GM18526 (cell line): ENCODE data around the gene GRIP2.

Source experiments
- POLR2A ChIP-seq: IDR thresholded peaks from 3 replicates; pipeline ENCODE4 v1.6.1; 2011; ENCODE audit not compliant: insufficient read length; ENCODE audit errors: extremely low read depth

GRIP2 gene

DNA sequence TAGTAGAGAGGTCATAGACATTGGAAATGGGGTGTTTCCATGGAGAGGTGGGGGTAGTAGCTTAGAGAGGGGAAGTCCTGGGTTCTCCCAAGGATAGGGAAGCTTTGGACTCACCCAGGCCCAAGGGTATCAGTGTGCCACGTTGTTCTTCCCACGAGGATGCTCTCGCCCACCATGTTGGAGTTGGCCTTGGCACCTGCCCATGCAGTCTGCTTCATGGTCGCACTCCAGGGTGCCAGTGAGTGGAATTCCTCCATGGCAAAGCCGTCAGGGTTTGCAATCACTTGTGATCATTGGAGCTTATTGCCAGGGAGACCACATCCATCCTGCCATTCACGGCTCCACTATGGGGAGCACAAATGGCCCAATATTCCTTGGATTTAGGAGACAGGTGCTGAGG lies 60.6 kb downstream of the GRIP2 start:
- no peak for TF ChIP-seq POLR2A

DNA sequence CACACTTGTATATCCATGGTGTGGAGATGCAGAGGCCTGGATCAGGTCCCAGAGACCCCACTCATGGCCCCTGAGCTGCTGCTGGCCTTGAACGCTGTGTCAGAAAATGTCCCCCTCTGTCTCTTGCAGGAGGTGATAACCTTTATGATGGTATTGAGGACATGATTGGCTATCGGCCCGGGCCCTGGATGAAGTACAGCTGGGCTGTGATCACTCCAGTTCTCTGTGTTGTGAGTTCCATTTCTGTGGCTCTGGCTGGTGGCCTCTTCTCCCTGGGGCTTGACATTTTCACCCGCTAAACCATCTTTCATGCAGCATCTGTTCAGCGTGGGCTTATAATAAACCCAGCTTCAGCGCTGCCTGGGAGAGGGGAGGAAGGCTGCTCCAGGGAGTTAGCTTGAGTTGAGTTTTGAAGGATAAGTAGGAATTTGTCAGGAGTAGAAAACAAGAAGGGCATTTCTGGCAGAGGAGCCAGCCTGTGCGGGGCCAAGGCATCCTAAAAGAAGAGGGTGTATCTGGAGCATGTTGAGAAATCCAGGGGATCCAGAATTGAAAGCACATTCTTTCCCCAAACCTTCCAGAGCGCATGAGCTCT lies 61.1 kb downstream of the GRIP2 start:
- no peak for TF ChIP-seq POLR2A

DNA sequence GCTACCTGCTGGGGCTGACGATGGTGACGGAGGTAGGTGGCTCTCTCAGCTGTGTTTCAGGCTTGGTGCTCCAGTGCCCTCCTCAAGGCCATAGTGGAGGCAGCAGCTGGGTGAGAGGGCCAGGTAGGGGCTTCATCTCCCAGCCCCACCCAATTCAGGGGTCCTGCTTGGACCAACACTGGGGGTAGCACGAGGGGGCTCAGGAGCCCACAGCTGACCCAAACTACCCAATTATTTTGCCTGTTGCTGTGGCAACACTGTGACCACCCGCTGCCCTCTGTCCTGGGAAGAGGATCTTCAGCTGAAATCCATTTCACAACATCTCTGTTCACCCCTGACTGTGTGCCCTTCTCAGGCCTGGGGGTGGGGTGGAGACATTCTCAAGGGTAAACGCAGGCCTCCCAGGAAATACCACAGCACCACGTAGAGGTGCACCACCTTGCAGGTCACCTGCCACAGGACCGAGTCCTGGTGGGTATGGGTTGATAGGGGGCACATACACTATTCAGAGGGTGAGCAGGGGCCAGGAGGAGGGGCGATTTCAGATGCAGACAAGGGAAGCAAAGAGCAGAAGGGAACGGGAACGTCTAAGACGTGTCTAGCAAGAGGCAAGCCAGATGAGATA lies 62.7 kb downstream of the GRIP2 start:
- no peak for TF ChIP-seq POLR2A

DNA sequence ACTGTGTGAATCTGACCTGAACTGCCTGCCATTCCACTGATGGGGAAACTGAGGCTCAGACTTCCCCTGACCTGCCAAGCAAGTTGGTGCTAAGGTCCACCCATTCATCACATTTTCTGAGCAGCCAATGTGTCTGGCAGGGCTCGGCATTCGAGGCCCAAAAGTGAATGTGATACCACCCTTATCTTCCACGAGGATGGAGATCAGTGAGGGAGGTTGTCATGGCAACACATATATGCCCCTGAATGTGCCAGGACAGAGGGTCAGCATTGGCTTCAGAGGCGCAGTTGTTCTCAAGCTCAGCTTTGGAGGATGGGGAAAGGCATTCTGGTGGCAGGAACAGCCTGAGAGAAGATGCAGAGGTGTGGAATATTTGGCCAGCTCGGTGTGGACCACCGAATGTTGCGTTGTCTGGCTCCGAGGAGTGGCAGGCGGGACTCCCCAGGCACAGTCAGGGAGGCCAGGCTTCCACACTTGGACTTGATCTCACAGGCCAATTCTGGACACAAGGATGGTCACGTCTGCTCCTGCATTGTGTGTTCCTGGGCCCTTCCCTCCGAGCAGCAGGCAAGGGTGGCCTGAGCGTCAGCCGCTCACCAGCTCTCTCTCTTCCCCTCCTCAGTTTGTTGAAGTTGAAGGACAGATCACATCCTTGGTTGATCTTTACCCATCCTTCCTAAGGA lies 63.4 kb downstream of the GRIP2 start:
- no peak for TF ChIP-seq POLR2A

DNA sequence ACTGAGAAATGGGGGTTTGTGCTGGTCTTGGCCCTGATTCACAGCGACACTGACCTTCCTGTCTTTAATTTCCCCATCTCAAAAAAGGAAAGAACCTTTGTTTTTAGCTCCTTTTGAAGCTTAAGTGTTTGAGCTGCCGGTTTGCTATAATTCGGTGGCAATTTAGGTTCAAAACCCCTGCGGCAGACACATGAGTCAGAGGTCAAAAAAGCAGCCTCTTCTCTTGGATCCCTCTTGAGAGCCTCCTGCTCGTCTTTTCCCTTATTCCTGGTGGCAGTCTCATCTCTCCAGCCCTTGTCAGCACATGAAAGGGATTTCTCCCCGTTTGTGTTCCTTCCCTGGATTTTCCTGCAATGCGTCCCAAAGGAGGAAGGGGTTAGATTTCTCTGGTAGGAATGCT lies 64.5 kb downstream of the GRIP2 start:
- no peak for TF ChIP-seq POLR2A

DNA sequence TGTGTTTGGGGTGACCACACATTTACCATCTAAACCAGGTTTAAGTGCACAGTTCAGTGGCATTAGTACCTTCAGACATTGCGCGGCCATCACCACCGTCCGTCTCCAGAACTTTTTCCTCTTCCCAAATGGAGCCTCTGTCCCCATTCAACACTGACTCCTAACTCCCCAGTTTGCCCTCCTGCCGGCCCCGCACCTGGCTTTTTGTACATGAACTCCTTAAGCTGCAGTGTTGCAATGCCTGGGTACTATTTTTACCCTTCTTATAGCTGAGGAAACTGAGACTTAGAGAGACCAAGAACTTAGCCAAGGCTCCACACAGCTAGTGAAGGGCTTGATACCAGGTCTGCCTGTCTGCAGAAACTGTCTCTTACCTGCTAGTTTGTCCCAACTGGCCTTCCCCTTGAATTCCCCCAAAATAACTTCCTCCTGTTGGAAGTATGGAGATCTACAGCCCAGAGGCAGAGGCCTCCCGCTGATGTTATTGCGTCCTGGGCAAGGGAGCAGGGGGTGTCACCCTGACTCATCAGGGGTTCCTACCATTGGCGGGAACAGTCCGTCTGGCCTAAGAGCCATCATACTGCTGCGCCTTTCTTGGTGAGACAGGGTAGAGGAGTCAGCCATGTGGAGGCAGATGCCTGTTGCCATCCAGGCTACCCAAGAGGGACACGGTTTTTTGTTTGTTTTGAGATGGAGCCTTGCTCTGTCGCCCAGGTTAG lies 65.6 kb downstream of the GRIP2 start:
- TF ChIP-seq POLR2A = no peak

DNA sequence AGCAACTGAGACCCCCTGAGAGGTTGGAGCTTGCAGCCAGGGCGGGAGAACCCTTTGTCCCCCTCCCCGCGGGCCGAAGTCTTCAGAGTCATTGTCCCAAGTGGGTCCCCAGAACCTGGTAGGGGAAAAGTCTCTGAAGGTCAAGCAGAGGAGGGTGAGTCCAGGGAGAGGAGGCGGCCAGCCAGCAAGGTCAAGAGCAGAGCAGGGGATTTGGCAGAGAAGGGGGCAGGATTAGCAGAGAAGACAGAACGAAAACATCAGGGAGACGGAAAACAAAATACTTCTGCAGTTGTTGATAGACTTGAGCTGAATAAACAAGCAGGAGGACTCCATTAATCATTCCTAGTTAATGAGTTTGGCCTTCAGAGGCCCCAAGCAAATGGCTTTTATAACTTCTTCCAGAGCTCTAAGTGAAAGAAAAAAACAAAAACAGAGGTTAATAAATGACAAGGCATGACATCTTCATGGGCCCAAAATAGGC lies 66.7 kb downstream of the GRIP2 start:
- TF ChIP-seq POLR2A = no peak

DNA sequence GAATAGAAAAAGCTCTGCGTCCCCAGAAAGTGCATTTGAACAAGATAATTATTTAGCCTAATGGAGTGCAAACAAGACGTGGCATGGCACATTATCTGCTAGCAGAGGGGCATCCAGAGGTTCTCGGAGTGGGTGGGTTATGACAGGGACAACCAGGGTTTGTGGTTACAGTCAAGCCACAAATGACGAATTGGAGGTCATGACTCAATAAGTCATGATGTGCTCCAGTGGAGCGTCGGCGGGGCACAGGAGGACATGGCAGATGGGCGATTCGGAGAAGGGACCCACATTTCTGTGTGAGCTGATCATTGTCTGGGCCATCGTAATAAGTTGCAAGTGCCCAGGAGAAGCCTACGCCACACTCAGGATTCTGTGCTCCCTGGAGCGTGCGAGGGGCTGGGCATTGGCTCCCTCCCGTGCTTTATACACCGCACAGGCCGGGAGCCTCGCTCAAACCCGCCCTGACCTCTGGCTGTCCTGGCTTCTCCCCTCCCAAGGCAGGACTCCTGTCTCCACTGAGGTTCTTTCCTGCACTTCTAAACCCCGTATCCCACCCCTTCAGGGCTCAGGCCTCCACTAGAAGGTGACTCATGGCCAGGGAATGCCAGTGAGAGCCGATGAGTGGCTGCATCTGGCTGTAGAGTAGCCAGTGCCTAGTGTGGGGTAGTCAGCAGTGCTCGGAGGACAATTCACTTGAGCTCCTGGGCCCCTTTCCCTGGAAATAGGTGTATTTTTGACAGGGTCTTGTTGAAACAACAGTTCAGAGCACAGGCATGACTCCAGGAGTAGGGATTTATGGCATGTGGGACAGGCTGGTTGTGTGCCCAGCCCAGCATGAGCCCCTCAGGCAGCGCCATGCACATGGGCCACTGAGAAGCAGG lies 67.4 kb downstream of the GRIP2 start:
- TF ChIP-seq POLR2A = no peak

DNA sequence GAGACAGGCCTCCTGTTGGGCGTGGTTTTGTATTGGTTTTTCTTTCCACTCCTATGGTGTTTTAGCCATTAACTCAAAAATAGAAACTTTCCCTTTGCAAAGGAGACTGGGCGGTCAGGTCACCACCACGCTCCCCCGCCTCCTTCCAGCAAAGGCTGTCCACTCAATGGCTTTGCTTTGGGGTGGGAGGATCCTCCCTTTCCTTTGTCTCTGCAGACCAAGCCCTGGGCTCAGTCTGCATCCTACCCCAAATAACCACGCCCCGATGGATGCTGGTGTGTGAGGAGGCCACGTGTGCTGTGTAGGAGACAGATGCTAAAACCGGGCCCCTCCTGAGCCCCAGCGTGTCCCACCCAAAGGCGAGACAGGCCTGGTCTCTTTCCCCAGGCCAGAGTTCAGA lies 68.5 kb downstream of the GRIP2 start:
- no peak for TF ChIP-seq POLR2A

DNA sequence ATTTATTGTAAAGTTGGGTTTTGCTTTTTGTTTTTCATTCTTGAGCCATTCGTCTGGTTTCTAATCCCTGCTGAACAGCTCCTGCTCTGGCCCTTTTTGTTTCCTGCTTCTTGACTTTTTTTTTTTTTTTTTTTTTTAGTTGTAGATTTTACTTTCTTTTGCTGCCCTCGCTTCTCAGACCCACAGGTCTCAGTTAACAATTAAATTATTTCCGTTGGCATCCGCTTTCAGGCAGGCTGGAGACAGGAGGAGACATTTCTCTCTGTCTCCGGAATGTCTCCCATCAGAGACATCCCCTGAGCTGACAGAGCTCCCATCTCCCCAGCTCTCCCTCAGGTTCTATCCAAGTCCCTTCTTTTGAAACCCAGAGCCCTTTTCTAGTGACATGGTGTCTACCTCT lies 69.1 kb downstream of the GRIP2 start:
- no peak for TF ChIP-seq POLR2A

DNA sequence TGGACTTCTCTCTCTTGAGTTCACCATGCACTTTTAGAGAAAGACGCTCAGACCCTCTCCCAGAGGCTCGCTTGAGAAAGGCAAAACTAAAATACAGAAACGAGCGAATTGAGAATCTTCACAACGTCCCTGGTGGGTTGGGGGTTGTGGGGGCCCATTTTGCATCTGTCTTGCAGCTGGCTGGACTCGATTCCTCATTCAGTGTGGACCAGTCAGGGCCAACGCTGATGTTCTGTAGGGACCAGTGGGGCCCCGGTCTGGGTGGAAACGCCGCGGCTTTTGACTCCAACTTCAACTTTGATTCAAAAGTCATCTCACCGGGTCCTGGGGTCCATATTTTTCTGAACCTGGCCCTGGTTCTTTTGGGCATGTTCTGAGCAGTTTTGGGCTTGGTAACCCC lies 69.7 kb downstream of the GRIP2 start:
- no peak for TF ChIP-seq POLR2A

DNA sequence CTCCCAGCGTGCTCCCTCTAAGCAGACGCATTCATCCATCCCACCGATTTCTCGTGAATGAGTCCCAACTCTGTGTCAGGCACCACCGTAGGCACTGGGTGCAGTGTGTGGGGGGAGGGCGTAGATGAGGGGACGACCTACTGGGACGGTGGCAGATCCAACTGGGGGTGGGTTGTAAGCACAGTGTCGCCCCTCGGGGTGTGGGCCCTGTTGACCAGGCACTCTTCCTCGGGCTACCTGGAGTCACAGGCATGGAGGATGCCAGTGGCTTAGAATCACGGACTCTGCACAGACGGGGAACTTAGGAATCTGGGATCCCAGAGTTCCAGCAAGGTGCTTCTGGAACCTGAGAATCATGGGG lies 71.5 kb downstream of the GRIP2 start:
- TF ChIP-seq POLR2A = no peak

DNA sequence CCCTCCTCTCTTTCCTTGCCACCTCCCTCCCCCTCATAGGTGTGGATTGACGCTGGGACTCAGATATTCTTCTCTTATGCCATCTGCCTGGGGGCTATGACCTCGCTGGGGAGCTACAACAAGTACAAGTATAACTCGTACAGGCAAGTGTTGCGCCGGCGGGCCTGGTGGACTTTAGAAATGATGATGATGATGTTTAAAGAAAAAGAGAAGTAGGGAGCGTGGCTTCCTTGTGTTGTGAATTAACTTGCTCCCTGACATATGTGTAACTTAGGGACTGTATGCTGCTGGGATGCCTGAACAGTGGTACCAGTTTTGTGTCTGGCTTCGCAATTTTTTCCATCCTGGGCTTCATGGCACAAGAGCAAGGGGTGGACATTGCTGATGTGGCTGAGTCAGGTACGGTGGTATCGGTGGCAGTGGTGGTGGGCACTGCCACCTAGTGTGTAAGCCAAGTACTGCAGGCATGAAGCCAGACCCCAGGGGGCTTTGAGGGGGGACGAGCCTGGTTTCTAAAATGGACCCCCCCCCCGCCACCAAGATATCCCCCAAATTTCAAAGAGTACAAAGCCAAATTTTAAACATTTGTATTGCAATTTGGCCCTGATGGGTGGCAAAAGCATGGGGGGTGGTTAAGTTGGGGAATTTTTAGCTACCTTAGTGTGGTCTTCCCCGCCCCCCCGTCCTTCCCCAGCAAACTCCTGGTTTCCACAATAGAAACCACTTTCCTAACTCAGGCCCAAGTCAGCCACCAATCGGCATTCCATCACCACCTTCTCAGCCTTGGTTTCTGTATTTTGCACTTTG lies 72.1 kb downstream of the GRIP2 start:
- TF ChIP-seq POLR2A = no peak

DNA sequence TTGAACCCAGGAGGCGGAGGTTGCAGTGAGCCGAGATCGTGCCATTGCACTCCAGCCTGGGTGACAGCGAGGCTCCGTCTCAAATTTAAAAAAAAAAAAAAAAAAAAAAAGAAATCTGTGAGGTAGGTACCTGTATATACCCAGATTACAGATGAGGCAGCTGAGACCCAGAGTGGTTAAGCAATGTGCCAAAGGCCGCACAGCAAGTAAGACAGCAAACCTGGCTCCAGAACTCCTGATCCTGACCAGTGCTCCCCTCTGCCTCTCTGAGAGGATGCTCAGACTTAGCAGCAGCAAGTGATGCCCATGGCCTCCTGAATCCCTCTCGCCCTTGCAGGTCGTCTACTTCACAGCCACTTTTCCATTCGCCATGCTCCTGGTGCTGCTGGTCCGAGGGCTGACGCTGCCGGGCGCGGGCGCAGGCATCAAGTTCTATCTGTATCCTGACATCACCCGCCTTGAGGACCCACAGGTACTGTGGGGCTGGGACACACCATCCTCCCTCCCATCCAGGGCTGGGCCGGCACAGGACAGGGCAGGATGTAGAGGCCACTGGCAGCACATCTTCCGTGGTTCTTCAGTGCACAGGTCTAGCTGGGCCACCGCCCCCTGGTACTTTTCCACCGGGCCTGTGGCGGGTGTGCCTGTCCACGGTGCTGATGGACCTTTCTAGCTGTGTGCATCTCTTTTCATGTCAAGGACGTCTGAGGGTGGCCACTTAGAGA lies 73.8 kb downstream of the GRIP2 start:
- no peak for TF ChIP-seq POLR2A
